Natural killer cell (primary cell): ENCODE results near the gene KIAA0232. TPM values are rescaled to one million over a fixed set of nuclear protein-coding genes. Genes with fewer than 3 reads are reported as not detected.

Experiments
- ATAC-seq, 3 donors: fragments of 150-1000 bp in 2 of 3; fragments of 200-7000 bp in 1 of 3; cut with Tn5 transposase; 1 replicate in 1 of 3; 2 replicates in 2 of 3; pipeline ENCODE4 v1.10.0; 2021; ENCODE audit warnings: mild to moderate bottlenecking in 2 of 3, moderate library complexity in 2 of 3
- DNase-seq, 2 donors: peaks; one replicate each; pipeline versions ENCODE4 v3.0.0 to v3.0.0-alpha.2; 2013 to 2021; ENCODE audit warnings: mixed read lengths in 1 of 2
- H3K27ac ChIP-seq: one replicate; pipeline ENCODE4 v1.5.1; 2013; ENCODE audit warnings: mild to moderate bottlenecking, low read length
- H3K27me3 ChIP-seq: one replicate; pipeline ENCODE4 v1.6.1; 2013; ENCODE audit warnings: low read length; ENCODE audit not compliant: control insufficient read depth, insufficient read depth
- H3K36me3 ChIP-seq: one replicate; pipeline ENCODE4 v1.6.1; 2013; ENCODE audit warnings: low read length; ENCODE audit not compliant: control insufficient read depth, insufficient read depth
- H3K4me1 ChIP-seq: one replicate; pipeline ENCODE4 v1.6.1; 2013; ENCODE audit warnings: low read length; ENCODE audit not compliant: control insufficient read depth, insufficient read depth
- H3K4me3 ChIP-seq: one replicate; pipeline ENCODE4 v1.5.1; 2013; ENCODE audit warnings: low read length
- H3K9me3 ChIP-seq: one replicate; pipeline ENCODE4 v1.6.1; 2013; ENCODE audit warnings: low read length; ENCODE audit not compliant: control insufficient read depth, insufficient read depth
- H3K27ac Mint-ChIP-seq, 2 donors: one replicate each; pipeline ENCODE4 v1.8.0; 2022; ENCODE audit warnings: mild to moderate bottlenecking in 2 of 2, mixed read lengths in 2 of 2, moderate library complexity in 1 of 2
- H3K27me3 Mint-ChIP-seq, 2 donors: one replicate each; pipeline ENCODE4 v1.8.0; 2022; ENCODE audit warnings: low read depth in 2 of 2, mixed read lengths in 2 of 2
- H3K36me3 Mint-ChIP-seq: one replicate; pipeline ENCODE4 v1.8.0; 2022; ENCODE audit warnings: mixed read lengths
- H3K4me1 Mint-ChIP-seq, 2 donors: one replicate each; pipeline ENCODE4 v1.8.0; 2022; ENCODE audit warnings: mixed read lengths in 2 of 2
- H3K4me3 Mint-ChIP-seq: one replicate; pipeline ENCODE4 v1.8.0; 2022; ENCODE audit warnings: mild to moderate bottlenecking, moderate library complexity, mixed read lengths
- H3K9me3 Mint-ChIP-seq, 2 donors: one replicate each; pipeline ENCODE4 v1.8.0; 2022; ENCODE audit warnings: mixed read lengths in 2 of 2
- CTCF ChIP-seq: fragments of 200-600 bp; IDR thresholded peaks from one replicate; pipeline ENCODE4 v1.8.0; 2022; ENCODE audit warnings: antibody characterized with exemption
- WGBS: methylation state at CpG from one replicate; pipeline ENCODE4 v1.1.7; 2013; ENCODE audit warnings: missing lambda C conversion rate; ENCODE audit not compliant: insufficient coverage; 5-methylcytosine and 5-hydroxymethylcytosine counted together
- intact Hi-C: fragments of 100-400 bp; cut with micrococcal nuclease; formaldehyde crosslinking; loops from one replicate; pipeline ENCODE4 v1.14.2; 2022
- total RNA-seq, 4 donors: library from RNA; stranded (reverse); fragments of 120-200 nt in 1 of 4; gene quantifications; one replicate each; pipeline versions ENCODE4 v1.2.3 to v1.2.4, GENCODE V29; 2013 to 2022

The KIAA0232 gene
- total RNA-seq, 3 donors from 2014 or later (not counting 1 experiment from before 2014, with no cell fraction given) = 24.7 to 30.3 (median 28.6) TPM

GRCh38 chr4:6915041-6916005 is 132.8 kb downstream of the KIAA0232 start:
- Histone ChIP-seq H3K9me3 (no peaks in the 10 kb centered on the region), H3K36me3 (no peaks in the 10 kb centered on the region), H3K27me3 (no peaks in the 10 kb centered on the region), H3K4me3 (no peak overlapping the region), H3K27ac (no peak overlapping the region), H3K4me1 (peaks cover 68% of the 10 kb centered on the region)
- Mint-ChIP-seq H3K4me1 (peaks cover 56 to 72% of the 10 kb centered on the region in 2 donors), H3K36me3 (no peaks in the 10 kb centered on the region), H3K27ac (peak overlapping the region; percentile 91), H3K4me3 (no peak overlapping the region), H3K27me3 (no peaks in the 10 kb centered on the region), H3K9me3 (no peaks in the 10 kb centered on the region)
- ATAC-seq (no peak), DNase-seq (no peak)
- intact Hi-C loops = loop anchor here (2.0 kb wide), 1 partner anchor 27 kb away; no protein-coding TSS in a partner anchor
- 95% methylated on average over 18 of the region's 18 CpGs for WGBS
- no peak for TF ChIP-seq CTCF

GRCh38 chr4:6916069-6916586 is 133.6 kb downstream of the KIAA0232 start:
- H3K4me1 ChIP-seq = peaks cover 63% of the 10 kb centered on the region
- no peak overlapping the region for H3K4me3 Mint-ChIP-seq
- peaks cover 54 to 69% of the 10 kb centered on the region in 2 donors for H3K4me1 Mint-ChIP-seq
- peak overlapping the region; percentile 91 for H3K27ac Mint-ChIP-seq
- ATAC-seq (no peak), DNase-seq (no peak)
- WGBS = 97% methylated on average over 12 of the region's 12 CpGs
- H3K36me3 Mint-ChIP-seq = no peaks in the 10 kb centered on the region
- H3K27me3 Mint-ChIP-seq = no peaks in the 10 kb centered on the region
- no peak overlapping the region for H3K4me3 ChIP-seq
- no peaks in the 10 kb centered on the region for H3K9me3 ChIP-seq
- peak overlapping the region; percentile 51 for H3K27ac ChIP-seq
- no peaks in the 10 kb centered on the region for H3K36me3 ChIP-seq
- TF ChIP-seq CTCF = no peak
- H3K27me3 ChIP-seq = no peaks in the 10 kb centered on the region
- H3K9me3 Mint-ChIP-seq = no peaks in the 10 kb centered on the region
- intact Hi-C loops = loop anchor here (2.0 kb wide), 1 partner anchor 27 kb away; no protein-coding TSS in a partner anchor

DNA sequence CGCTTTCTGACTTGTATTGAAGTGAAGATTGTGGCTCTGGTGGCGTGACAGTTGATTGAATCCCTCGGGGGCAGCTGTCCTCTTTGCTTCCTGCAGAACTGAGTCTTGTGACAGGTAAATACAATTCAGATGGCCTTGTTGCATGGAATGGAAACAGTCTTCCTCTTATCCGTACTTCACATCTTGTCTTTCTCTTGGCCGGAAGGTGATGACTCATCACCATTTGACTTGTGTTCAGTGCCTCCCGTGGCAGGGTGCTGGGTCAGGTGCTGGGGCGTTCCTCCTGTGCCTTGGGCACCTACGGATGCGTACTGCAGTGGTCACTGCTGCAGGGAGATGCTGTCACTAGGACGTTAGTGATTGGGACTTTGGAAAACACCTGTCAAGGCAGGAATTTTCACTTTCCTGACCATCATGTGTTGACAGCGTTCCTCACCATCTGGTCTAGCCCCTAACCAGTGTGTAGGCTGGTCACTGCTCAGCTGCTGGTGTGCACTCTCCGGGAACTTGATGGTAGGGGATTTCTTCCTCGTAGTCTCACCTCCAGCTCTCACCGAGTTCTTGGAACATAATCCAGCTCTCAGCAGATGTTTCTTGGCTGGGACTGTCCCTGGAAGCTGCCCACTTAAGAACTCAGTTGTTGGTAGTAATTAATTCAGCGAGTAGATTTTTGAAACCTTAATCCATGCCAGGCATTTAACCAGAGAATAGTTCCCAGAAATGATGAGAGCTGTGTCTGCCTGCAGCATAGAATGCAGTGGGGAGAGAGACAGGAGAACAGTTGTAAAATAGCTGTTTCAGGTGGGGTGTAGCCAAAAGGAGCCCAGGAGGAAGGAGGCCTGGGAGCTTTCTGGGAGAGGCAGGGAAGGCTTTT is 134.3 kb downstream of the KIAA0232 start:
- Mint-ChIP-seq H3K4me1 (peaks cover 49 to 65% of the 10 kb centered on the region in 2 donors), H3K27ac (peak overlapping the region; percentile 91), H3K36me3 (no peaks in the 10 kb centered on the region), H3K27me3 (no peaks in the 10 kb centered on the region), H3K4me3 (peak overlapping the region; percentile 58), H3K9me3 (no peaks in the 10 kb centered on the region)
- no peaks in the 10 kb centered on the region for H3K27me3 ChIP-seq
- no peak for TF ChIP-seq CTCF
- H3K4me3 ChIP-seq = no peak overlapping the region
- DNase-seq (peak; percentile 41 to 78), ATAC-seq (peak; percentile 56 to 82 (median 79))
- H3K4me1 ChIP-seq = peaks cover 61% of the 10 kb centered on the region
- no peaks in the 10 kb centered on the region for H3K36me3 ChIP-seq
- H3K27ac ChIP-seq = peak overlapping the region; percentile 51
- intact Hi-C loops = loop anchor here (2.0 kb wide), 1 partner anchor 26 kb away; no protein-coding TSS in a partner anchor
- no peaks in the 10 kb centered on the region for H3K9me3 ChIP-seq
- 50% methylated on average over 15 of the region's 15 CpGs for WGBS
